ENCODE data around the gene ARRDC4.

- TF ChIP-seq EP300 (conservative IDR thresholded peaks at IDR 0.05; ENCODE audit: poor library complexity, severe bottlenecking) (no peak), CTCF (IDR thresholded peaks at IDR 0.05; ENCODE audit: poor library complexity, severe bottlenecking) (no peak), REST (IDR thresholded peaks at IDR 0.05; ENCODE audit: borderline replicate concordance) (no peak), POLR2AphosphoS5 (IDR thresholded peaks at IDR 0.05) (no peak), SMC3 (conservative IDR thresholded peaks at IDR 0.05; ENCODE audit: poor library complexity) (no peak)
Observed at GRCh38 chr15:97995881-97996603, 35.5 kb downstream of the ARRDC4 start.
